ENCODE measurements around the gene LEFTY2. TPM values are rescaled to one million over a fixed set of nuclear protein-coding genes. Genes with fewer than 3 reads are reported as not detected.

The LEFTY2 gene, protein sequence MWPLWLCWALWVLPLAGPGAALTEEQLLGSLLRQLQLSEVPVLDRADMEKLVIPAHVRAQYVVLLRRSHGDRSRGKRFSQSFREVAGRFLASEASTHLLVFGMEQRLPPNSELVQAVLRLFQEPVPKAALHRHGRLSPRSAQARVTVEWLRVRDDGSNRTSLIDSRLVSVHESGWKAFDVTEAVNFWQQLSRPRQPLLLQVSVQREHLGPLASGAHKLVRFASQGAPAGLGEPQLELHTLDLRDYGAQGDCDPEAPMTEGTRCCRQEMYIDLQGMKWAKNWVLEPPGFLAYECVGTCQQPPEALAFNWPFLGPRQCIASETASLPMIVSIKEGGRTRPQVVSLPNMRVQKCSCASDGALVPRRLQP
- total RNA-seq: 1 to 10 TPM in 1 of 4 donors, under 1 TPM in 2, not detected in 1; 0.36 to 4.5 (median 0.63) TPM

DNA sequence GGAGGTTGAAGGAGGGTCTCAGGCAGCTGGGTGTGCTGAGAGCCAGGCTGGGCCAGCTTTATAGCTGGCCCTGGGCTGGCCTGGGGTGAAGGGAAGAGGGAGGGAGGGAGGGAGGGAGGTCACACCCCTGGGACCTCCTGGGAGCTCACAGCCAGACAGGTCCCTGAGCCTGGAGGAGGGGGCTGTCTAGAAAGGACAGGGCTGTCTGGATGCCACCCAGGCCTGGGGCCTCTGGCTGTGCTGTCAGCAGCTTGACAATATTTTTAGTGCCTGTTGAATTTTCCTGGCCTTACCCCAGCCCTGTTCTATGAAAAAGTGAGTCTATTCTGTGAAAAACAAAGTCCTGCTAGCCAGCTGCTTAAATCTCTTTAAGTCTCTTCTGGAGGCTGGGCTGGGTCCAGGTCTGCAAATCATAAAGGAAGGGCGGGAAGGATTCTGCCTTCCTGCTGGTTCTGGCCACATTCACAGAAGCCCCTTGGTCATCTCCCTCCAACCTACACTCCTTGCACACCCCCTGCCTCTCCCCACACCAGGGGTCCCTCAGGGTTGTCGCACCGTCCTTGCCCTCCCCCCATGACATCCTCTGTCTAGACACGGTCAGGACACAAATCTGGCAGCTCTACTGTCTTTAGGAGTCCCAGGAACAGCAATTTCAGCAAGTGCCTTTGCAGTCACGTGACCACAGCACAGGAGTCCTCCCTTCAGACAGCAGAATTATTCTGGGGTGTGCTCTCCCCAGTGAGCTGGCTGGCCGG lies at the start of gene LEFTY2:
LEFTY2 (minus strand) TSS at position 34 of the 755 bp plus-strand sequence. CDS start 80 bp downstream, outside the sequence.
- TF ChIP-seq, protein P1, sequence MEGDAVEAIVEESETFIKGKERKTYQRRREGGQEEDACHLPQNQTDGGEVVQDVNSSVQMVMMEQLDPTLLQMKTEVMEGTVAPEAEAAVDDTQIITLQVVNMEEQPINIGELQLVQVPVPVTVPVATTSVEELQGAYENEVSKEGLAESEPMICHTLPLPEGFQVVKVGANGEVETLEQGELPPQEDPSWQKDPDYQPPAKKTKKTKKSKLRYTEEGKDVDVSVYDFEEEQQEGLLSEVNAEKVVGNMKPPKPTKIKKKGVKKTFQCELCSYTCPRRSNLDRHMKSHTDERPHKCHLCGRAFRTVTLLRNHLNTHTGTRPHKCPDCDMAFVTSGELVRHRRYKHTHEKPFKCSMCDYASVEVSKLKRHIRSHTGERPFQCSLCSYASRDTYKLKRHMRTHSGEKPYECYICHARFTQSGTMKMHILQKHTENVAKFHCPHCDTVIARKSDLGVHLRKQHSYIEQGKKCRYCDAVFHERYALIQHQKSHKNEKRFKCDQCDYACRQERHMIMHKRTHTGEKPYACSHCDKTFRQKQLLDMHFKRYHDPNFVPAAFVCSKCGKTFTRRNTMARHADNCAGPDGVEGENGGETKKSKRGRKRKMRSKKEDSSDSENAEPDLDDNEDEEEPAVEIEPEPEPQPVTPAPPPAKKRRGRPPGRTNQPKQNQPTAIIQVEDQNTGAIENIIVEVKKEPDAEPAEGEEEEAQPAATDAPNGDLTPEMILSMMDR (IDR thresholded peaks at IDR 0.05): no peak
- DNase-seq (ENCODE audit: low spot score) (no peak), ATAC-seq (ENCODE audit: low FRiP score) (no peak)

DNA sequence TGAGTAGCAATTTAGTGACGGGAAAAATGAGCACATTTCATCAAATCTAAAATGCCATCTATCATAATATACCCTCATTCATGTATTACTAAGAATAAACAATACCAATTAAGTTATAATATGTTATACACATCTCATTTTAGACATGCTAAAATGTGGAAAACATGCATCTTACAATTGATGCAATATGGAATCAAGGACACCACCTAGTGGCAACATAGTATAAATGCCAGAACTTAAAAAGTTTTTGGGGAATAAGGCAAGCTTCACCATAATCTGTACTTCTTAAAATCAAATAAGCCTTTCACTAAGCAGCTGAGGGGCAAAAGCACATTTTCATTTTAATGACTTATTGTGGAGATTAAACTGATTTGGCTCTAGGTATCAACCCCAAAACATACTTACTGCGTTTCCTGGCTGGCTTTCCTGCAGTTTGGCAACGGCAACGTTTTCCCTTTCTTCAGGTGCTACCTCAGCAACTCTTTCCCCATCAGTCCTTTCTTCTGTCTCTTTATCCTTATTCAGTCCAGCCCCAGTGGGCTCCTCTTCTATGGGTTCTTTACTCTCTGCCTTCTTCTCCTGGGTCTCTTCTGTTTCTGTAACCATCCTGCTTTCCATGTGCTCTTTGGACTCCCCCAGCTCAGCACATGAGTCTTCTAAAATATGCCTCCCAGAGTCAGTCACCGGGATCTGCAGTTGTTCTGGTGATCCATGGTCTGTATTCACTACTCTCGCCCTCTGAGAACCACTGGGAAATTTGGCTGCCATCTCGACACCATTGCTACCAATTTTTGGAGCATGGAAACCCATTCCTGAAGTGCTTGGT lies 46.7 kb upstream of the LEFTY2 start:
- DNase-seq (ENCODE audit: low spot score) (no peak), ATAC-seq (ENCODE audit: low FRiP score) (no peak)

DNA sequence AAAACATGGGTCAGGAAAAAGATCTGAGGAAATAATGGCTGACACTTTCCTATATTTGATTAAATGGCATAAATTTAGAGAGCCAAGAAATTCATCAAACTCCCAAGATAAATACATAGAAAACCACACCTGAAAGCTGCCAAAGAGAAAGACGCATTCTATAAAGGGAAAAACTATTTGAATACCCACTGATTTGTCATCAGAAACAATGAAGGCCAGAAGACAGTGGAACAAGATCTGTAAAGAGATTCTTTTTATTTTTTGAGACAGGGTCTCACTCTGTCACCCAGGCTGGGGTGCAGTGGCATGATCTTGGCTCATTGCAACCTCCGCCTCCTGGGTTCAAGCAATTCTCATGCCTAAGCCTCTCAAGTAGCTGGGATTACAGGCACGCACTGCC lies 40.7 kb upstream of the LEFTY2 start:
- DNase-seq (ENCODE audit: low spot score): no peak
- TF ChIP-seq, protein P1 (IDR thresholded peaks at IDR 0.05): no peak
- no peak for ATAC-seq (ENCODE audit: low FRiP score)

More for the DNA sequence above, 46.7 kb upstream of the LEFTY2 start:
- TF ChIP-seq, protein P1 (IDR thresholded peaks at IDR 0.05): no peak

DNA sequence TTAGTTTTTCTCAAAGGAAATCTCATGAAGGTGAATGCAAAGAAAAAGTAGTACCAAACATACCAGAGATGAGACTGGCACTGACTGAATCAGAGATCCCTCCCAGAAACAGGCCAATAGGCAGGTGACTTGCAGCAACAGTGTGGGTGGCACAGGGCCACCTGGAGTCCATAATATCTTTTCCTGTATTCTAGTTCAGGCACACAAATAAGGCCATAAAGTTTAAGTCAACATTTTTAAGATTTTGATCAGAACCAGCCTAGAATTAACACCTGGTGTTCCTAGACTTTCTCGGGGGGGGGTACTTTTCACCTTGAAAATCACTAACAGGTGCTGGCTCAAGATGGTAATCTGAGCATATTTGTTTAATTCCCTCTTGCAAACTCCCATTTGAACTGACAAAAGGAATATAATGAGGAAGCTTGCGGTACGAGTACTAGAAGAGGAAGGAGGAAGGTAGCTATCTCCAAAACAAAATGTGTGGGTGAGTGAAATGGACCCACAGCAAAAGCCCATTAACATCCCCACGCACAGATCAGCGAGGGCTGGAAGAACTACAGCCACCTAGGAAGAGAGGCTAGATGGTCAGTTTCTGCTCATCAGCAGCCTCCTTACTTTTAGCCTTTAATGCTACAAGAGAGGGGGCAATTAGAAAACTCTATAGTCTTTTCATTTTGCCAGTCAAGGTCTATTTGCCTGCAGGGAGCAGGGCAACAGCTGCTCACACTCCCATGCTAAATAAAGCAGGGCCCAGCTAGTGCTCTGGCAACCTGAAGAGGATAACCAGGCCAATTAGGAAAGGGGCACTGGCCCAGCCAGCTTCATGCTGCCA lies 39.2 kb upstream of the LEFTY2 start:
- ATAC-seq (ENCODE audit: low FRiP score) (no peak), DNase-seq (ENCODE audit: low spot score) (no peak)
- TF ChIP-seq, protein P1 (IDR thresholded peaks at IDR 0.05): no peak

- TF ChIP-seq, protein P1 (IDR thresholded peaks at IDR 0.05): no peak
- no peak for DNase-seq (ENCODE audit: low spot score)
- ATAC-seq (ENCODE audit: low FRiP score): no peak
Observed at GRCh38 chr1:225979421-225979820, 38.4 kb upstream of the LEFTY2 start.

Measured in omental fat pad (tissue), 4 donors.